SK-N-SH (cell line): ENCODE data around the gene NOS1. TPM values are rescaled to one million over a fixed set of nuclear protein-coding genes. Genes with fewer than 3 reads are reported as not detected.

Experiments
- CTCF ChIA-PET: fragments of 300-600, 350-600 bp; formaldehyde crosslinking; extraction: SDS; loops from one replicate; lab custom pipeline; 2021; lab: Yijun Ruan, JAX
- POLR2A ChIA-PET: fragments of 350-600 bp; sonication (Branson Sonifier 250); formaldehyde crosslinking; extraction: SDS; loops from one replicate; lab custom pipeline; 2020; ENCODE audit warnings: antibody characterized with exemption, inconsistent platforms; lab: Yijun Ruan, JAX
- DNase-seq: peaks from one replicate; pipeline ENCODE4 v3.0.0; 2012
- H2AFZ ChIP-seq: fragments of 200-600 bp; sonication (generic); 2 replicates; pipeline ENCODE4 v1.8.1; 2016; ENCODE audit warnings: antibody characterized with exemption, mild to moderate bottlenecking, low read depth
- H3F3A ChIP-seq: fragments of 200-600 bp; sonication (generic); replicated peaks from 2 replicates; pipeline ENCODE3; 2016; ENCODE audit warnings: antibody characterized with exemption, mild to moderate bottlenecking; ENCODE audit not compliant: insufficient read depth
- H3K27ac ChIP-seq, 2 experiments: fragments of 200-500 bp in 1 of 2; fragments of 200-600 bp in 1 of 2; sonication (Bioruptor generic) in 1 of 2; sonication (generic), shearing (Covaris generic) in 1 of 2; 2 replicates each; pipeline versions ENCODE4 v1.5.1 to v1.6.1; 2014 to 2016; ENCODE audit warnings: low read depth in 2 of 2, inconsistent platforms in 1 of 2, low read length in 1 of 2, mild to moderate bottlenecking in 1 of 2, mixed read lengths in 1 of 2
- H3K27me3 ChIP-seq: fragments of 200-600 bp; sonication (generic), shearing (Covaris generic); 2 replicates; pipeline ENCODE4 v1.6.1; 2016; ENCODE audit warnings: mixed run types; ENCODE audit not compliant: insufficient read depth
- H3K36me3 ChIP-seq, 2 experiments: fragments of 200-500 bp in 1 of 2; fragments of 200-600 bp in 1 of 2; sonication (Bioruptor generic) in 1 of 2; sonication (generic) in 1 of 2; replicated peaks in 1 of 2; 2 replicates each; pipeline versions ENCODE3 to v1.5.1; 2014 to 2016; ENCODE audit warnings: low read length in 1 of 2, mild to moderate bottlenecking in 1 of 2; ENCODE audit not compliant: insufficient read depth in 2 of 2, control insufficient read depth in 1 of 2
- H3K4me1 ChIP-seq, 2 experiments: fragments of 200-500 bp in 1 of 2; fragments of 200-600 bp in 1 of 2; sonication (Bioruptor generic) in 1 of 2; sonication (generic), shearing (Covaris generic) in 1 of 2; 2 replicates each; pipeline versions ENCODE4 v1.5.1 to v1.6.1; 2014 to 2016; ENCODE audit warnings: low read depth in 1 of 2, low read length in 1 of 2, mixed run types in 1 of 2; ENCODE audit not compliant: insufficient read depth in 2 of 2, control insufficient read depth in 1 of 2
- H3K4me2 ChIP-seq: fragments of 200-600 bp; sonication (generic), shearing (Covaris generic); 2 replicates; pipeline ENCODE4 v1.6.1; 2017; ENCODE audit warnings: mixed run types
- H3K4me3 ChIP-seq, 2 experiments: fragments of 200-500 bp in 1 of 2; fragments of 200-600 bp in 1 of 2; sonication (Bioruptor generic) in 1 of 2; sonication (generic), shearing (Covaris generic) in 1 of 2; 2 replicates each; pipeline versions ENCODE4 v1.5.1 to v1.8.1; 2014 to 2016; ENCODE audit warnings: low read depth in 2 of 2, inconsistent platforms in 1 of 2, low read length in 1 of 2, mild to moderate bottlenecking in 1 of 2, mixed read lengths in 1 of 2, moderate library complexity in 1 of 2
- H3K79me2 ChIP-seq: fragments of 200-600 bp; sonication (generic); 2 replicates; pipeline ENCODE4 v1.8.1; 2017; ENCODE audit warnings: mild to moderate bottlenecking; ENCODE audit not compliant: insufficient read depth
- H3K9ac ChIP-seq: fragments of 200-600 bp; sonication (generic); 2 replicates; pipeline ENCODE4 v1.6.1; 2017; ENCODE audit warnings: mixed run types
- H3K9me2 ChIP-seq: fragments of 200-600 bp; sonication (generic); 2 replicates; pipeline ENCODE4 v1.6.1; 2017; ENCODE audit warnings: mixed run types
- H3K9me3 ChIP-seq: fragments of 200-600 bp; sonication (generic); 2 replicates; pipeline ENCODE4 v1.6.1; 2017; ENCODE audit warnings: mixed run types, mild to moderate bottlenecking, moderate library complexity
- H4K20me1 ChIP-seq: fragments of 200-600 bp; sonication (generic); 2 replicates; pipeline ENCODE4 v1.6.1; 2017; ENCODE audit warnings: mild to moderate bottlenecking, mixed run types; ENCODE audit not compliant: insufficient read depth
- EP300 ChIP-seq, 2 experiments: IDR thresholded peaks; 2 replicates each; pipeline versions ENCODE4 v1.4.0 to v1.6.1; 2012; ENCODE audit warnings: borderline replicate concordance in 1 of 2, low read depth in 1 of 2, low read length in 1 of 2
- FOSL2 ChIP-seq: IDR thresholded peaks from 2 replicates; pipeline ENCODE4 v1.4.0; 2012; ENCODE audit warnings: low read depth, mild to moderate bottlenecking, moderate library complexity, borderline replicate concordance
- FOXJ3 ChIP-seq: sonication (generic); formaldehyde crosslinking; IDR thresholded peaks from 2 replicates; pipeline ENCODE4 v1.5.1; 2020; ENCODE audit warnings: mild to moderate bottlenecking, missing genetic modification reagents
- FOXM1 ChIP-seq: IDR thresholded peaks from 2 replicates; pipeline ENCODE4 v1.4.0; 2012; ENCODE audit warnings: low read depth, mild to moderate bottlenecking
- GABPA ChIP-seq: IDR thresholded peaks from 2 replicates; pipeline ENCODE4 v1.4.0; 2012; ENCODE audit warnings: low read depth, mild to moderate bottlenecking
- GATA2 ChIP-seq: sonication (generic); formaldehyde crosslinking; IDR thresholded peaks from 2 replicates; pipeline ENCODE4 v1.5.0; 2020; ENCODE audit warnings: mild to moderate bottlenecking, missing genetic modification reagents
- JUND ChIP-seq: IDR thresholded peaks from 2 replicates; pipeline ENCODE4 v1.4.0; 2012
- MXI1 ChIP-seq: IDR thresholded peaks from 2 replicates; pipeline ENCODE4 v1.6.1; 2012; ENCODE audit warnings: mild to moderate bottlenecking, low read depth, low read length, improper control_type of control experiment
- NRF1 ChIP-seq: IDR thresholded peaks from 2 replicates; pipeline ENCODE4 v1.6.1; 2012; ENCODE audit warnings: low read depth, mild to moderate bottlenecking, low read length
- POLR2AphosphoS5 ChIP-seq: IDR thresholded peaks from 2 replicates; pipeline ENCODE4 v1.6.1; 2012; ENCODE audit warnings: low read depth, low read length
- RFX5 ChIP-seq: IDR thresholded peaks from 2 replicates; pipeline ENCODE4 v1.6.1; 2012; ENCODE audit warnings: mild to moderate bottlenecking, improper control_type of control experiment, low read length
- SMC3 ChIP-seq: IDR thresholded peaks from 2 replicates; pipeline ENCODE4 v1.6.1; 2012; ENCODE audit warnings: low read depth, low read length, improper control_type of control experiment
- TEAD4 ChIP-seq: IDR thresholded peaks from 2 replicates; pipeline ENCODE4 v1.4.0; 2012; ENCODE audit warnings: mild to moderate bottlenecking, borderline replicate concordance; ENCODE audit not compliant: insufficient read depth
- WGBS: methylation state at CpG from one replicate; pipeline ENCODE4 v1.1.6; 2017; ENCODE audit warnings: low lambda C conversion rate; 5-methylcytosine and 5-hydroxymethylcytosine counted together
- polyA plus RNA-seq, 3 experiments: library from polyadenylated mRNA; depleted of rRNA; stranded (reverse); fragments of >200 nt; gene quantifications; 2 replicates each; pipeline ENCODE4 v1.2.3, GENCODE V29; 2012
- TF ChIP-seq, protein P1 (sequence below): fragments of 200-600 bp; sonication (generic); IDR thresholded peaks from 2 replicates; pipeline ENCODE4 v1.6.1; 2017; ENCODE audit warnings: antibody characterized with exemption, mild to moderate bottlenecking, moderate library complexity
- TF ChIP-seq, protein P2 (sequence below): fragments of 150-350 bp; IDR thresholded peaks from 2 replicates; pipeline ENCODE4 v1.6.1; 2017; ENCODE audit warnings: antibody characterized with exemption, low read length, low read depth, borderline replicate concordance
- TF ChIP-seq, protein P3 (sequence below): IDR thresholded peaks from 2 replicates; pipeline ENCODE4 v1.6.1; 2012; ENCODE audit warnings: mild to moderate bottlenecking, low read depth, low read length, moderate library complexity

Gene NOS1
- polyA plus RNA-seq, 1 of the 3 experiments (the other 2 are of a cell fraction) = 0.02 TPM

DNA sequence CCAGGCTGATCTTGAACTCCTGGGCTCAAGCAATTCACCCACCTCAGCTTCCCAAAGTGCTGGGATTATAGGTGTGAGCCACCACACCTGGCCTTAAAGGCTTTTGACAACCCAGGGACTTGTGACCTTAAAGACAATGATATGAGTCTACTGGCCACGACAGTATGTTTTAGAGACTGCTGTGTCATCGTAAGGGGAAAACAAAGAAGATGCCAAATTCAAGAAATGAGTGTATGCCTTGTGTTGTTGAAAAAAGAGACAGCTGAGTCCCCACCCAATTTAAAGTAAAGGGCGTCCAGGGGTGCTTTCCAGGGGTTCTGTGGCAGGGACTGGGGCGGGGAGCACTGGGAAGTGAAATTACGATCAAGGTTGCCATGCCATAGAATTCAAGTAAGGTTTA, 144.7 kb downstream of the NOS1 start (continued):
- TF ChIP-seq FOSL2 = no peak
- TF ChIP-seq, protein P1, sequence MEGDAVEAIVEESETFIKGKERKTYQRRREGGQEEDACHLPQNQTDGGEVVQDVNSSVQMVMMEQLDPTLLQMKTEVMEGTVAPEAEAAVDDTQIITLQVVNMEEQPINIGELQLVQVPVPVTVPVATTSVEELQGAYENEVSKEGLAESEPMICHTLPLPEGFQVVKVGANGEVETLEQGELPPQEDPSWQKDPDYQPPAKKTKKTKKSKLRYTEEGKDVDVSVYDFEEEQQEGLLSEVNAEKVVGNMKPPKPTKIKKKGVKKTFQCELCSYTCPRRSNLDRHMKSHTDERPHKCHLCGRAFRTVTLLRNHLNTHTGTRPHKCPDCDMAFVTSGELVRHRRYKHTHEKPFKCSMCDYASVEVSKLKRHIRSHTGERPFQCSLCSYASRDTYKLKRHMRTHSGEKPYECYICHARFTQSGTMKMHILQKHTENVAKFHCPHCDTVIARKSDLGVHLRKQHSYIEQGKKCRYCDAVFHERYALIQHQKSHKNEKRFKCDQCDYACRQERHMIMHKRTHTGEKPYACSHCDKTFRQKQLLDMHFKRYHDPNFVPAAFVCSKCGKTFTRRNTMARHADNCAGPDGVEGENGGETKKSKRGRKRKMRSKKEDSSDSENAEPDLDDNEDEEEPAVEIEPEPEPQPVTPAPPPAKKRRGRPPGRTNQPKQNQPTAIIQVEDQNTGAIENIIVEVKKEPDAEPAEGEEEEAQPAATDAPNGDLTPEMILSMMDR = no peak
- TF ChIP-seq, all 33 proteins: peak for 0

DNA sequence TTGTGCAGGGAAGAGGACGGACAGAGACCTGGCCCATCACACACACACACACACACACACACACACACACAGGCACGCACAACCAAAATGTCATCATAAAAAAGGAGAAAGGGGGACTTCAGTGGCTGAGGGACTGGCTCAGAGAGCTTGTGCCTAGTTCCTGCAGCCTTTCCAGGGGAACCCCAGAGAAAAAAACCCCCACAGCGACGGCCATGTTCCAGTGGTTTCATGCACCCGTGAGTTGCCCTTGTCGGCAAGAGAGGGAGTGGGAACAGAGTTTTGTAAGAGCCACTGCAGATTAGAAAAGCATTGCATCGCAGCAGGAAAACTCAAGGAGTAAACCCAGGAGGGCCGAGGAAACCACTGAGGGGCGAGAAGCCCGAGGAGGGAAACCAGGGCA, 146.6 kb downstream of the NOS1 start:
- WGBS = 44% methylated on average over 10 of the region's 10 CpGs
- TF ChIP-seq EP300 (IDR thresholded peaks at IDR 0.05; ENCODE audit: borderline replicate concordance in 1 of 2, low read depth in 1 of 2, low read length in 1 of 2) (no peak), GATA2 (no peak), FOXM1 (no peak), JUND (no peak), FOXJ3 (CRISPR knock-in tag) (no peak)
- TF ChIP-seq, protein P2, sequence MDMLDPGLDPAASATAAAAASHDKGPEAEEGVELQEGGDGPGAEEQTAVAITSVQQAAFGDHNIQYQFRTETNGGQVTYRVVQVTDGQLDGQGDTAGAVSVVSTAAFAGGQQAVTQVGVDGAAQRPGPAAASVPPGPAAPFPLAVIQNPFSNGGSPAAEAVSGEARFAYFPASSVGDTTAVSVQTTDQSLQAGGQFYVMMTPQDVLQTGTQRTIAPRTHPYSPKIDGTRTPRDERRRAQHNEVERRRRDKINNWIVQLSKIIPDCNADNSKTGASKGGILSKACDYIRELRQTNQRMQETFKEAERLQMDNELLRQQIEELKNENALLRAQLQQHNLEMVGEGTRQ = no peak
- CTCF ChIA-PET = interaction anchor here (0.7 to 15.9 kb wide), 5 partner anchors 10 to 637 kb away, joined by 3 to 320 read pairs (median 15); no protein-coding TSS in a partner anchor

DNA sequence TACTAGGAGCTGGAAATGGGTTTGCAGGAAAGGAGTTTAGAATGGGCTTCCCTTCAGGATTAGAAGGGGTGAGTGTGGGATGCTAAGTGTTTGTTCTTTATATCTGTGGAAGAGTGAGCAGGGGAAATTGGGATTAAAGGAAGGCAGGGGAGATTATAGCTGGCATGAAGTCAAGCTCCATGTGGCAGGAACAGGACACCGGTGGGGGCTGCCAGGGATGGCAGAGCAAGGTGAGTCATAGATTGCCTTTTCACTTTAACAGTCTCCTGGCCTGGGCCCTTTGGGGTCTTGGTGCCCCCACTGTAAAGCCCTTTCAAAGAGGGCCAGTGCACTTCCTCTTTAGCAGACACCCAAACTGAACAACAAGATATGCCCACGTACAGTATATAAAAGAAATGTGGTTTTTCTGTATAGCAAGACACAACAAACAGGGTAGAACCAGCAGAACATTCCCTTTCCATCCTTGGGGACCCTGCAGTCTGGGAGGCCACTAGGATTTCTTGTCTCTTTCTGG, 148.1 kb downstream of the NOS1 start:
- Histone ChIP-seq H3K4me1 (no peaks in the 10 kb centered on the region; a peak in 1 of 4 replicates), H3K9me2 (no peaks in the 10 kb centered on the region), H3K4me3 (no peak overlapping the region), H3K9ac (no peak overlapping the region), H3K36me3 (no peaks in the 10 kb centered on the region), H3K9me3 (no peaks in the 10 kb centered on the region), H3F3A (no peaks in the 10 kb centered on the region)
- DNase-seq = no peak
- WGBS = 3% methylated on average over 2 of the region's 2 CpGs
- POLR2A ChIA-PET = no interaction called here
- TF ChIP-seq TEAD4 (no peak), JUND (no peak), SMC3 (no peak), MXI1 (no peak), RFX5 (no peak), POLR2AphosphoS5 (no peak), GABPA (no peak), NRF1 (no peak)
- TF ChIP-seq, protein P2 = no peak
- TF ChIP-seq, protein P3, sequence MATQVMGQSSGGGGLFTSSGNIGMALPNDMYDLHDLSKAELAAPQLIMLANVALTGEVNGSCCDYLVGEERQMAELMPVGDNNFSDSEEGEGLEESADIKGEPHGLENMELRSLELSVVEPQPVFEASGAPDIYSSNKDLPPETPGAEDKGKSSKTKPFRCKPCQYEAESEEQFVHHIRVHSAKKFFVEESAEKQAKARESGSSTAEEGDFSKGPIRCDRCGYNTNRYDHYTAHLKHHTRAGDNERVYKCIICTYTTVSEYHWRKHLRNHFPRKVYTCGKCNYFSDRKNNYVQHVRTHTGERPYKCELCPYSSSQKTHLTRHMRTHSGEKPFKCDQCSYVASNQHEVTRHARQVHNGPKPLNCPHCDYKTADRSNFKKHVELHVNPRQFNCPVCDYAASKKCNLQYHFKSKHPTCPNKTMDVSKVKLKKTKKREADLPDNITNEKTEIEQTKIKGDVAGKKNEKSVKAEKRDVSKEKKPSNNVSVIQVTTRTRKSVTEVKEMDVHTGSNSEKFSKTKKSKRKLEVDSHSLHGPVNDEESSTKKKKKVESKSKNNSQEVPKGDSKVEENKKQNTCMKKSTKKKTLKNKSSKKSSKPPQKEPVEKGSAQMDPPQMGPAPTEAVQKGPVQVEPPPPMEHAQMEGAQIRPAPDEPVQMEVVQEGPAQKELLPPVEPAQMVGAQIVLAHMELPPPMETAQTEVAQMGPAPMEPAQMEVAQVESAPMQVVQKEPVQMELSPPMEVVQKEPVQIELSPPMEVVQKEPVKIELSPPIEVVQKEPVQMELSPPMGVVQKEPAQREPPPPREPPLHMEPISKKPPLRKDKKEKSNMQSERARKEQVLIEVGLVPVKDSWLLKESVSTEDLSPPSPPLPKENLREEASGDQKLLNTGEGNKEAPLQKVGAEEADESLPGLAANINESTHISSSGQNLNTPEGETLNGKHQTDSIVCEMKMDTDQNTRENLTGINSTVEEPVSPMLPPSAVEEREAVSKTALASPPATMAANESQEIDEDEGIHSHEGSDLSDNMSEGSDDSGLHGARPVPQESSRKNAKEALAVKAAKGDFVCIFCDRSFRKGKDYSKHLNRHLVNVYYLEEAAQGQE = no peak
- TF ChIP-seq, all 33 proteins: peak for 0
- Histone ChIP-seq H3K4me2 (no peak overlapping the region), H3K27ac (no peak overlapping the region), H3K79me2 (no peaks in the 10 kb centered on the region), H3K27me3 (no peaks in the 10 kb centered on the region; the same call in 1 of the 2 replicates), H2AFZ (no peak overlapping the region), H4K20me1 (no peaks in the 10 kb centered on the region)
- CTCF ChIA-PET = interaction anchor here (0.6 to 15.9 kb wide), 36 partner anchors 8 to 1165 kb away, joined by 3 to 320 read pairs (median 4); no protein-coding TSS in a partner anchor

More for the DNA sequence above, 146.6 kb downstream of the NOS1 start:
- Histone ChIP-seq H3K9me3 (no peaks in the 10 kb centered on the region), H4K20me1 (no peaks in the 10 kb centered on the region), H3K36me3 (no peaks in the 10 kb centered on the region), H3K27me3 (no peaks in the 10 kb centered on the region; the same call in 1 of the 2 replicates), H3K79me2 (no peaks in the 10 kb centered on the region), H3K9me2 (no peaks in the 10 kb centered on the region), H3K9ac (no peak overlapping the region), H3K4me2 (no peak overlapping the region), H3K4me3 (no peak overlapping the region), H3K27ac (no peak overlapping the region), H3K4me1 (no peaks in the 10 kb centered on the region), H2AFZ (no peak overlapping the region), H3F3A (no peaks in the 10 kb centered on the region)
- DNase-seq = no peak
- POLR2A ChIA-PET = no interaction called here
